ENCODE results near the gene FER.

DNA sequence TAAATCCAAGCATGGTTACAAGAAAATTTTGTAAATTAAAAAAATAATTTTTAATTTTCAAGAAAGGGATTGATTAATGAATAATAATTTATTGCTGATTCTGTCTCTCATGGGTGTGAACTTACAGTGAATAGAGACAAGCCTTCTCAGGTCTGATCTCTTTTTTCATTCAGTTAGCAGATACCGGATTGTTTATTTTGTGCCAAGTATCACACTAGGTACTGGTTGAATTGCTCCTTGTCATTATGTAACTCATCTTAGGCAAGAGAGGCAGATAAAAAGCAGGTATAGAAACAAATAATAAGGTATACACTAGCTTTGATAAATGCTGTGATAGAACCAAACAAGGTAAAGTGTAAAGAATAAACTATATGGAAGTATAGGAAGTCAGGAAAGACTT is 378.8 kb downstream of the FER start:
- TF ChIP-seq CTCF (IDR thresholded peaks at IDR 0.05) = no peak
- TF ChIP-seq POLR2A (IDR thresholded peaks at IDR 0.05) = no peak
- TF ChIP-seq POLR2AphosphoS5 (IDR thresholded peaks at IDR 0.05; ENCODE audit: insufficient read depth in 1 of 2, low read depth in 1 of 2) = no peak
